RWPE1 (cell line): ENCODE results near the gene PANX2.

Experiments used
- CTCF ChIA-PET: fragments of 350-600 bp; sonication (Branson Sonifier 250); formaldehyde crosslinking; extraction: SDS; loops from one replicate; lab custom pipeline; 2021; lab: Yijun Ruan, JAX
- POLR2A ChIA-PET: fragments of 400-600 bp; formaldehyde crosslinking; extraction: SDS; loops from one replicate; lab custom pipeline; 2020; ENCODE audit warnings: antibody characterized with exemption; ENCODE audit not compliant: low non-redundant PET; lab: Yijun Ruan, JAX
- DNase-seq: peaks from one replicate; pipeline ENCODE4 v3.0.0; 2012; ENCODE audit warnings: low spot score
- H3K27ac ChIP-seq: fragments of 450-650 bp; 2 replicates; pipeline ENCODE4 v1.5.1; 2017
- TF ChIP-seq, protein P1 (sequence below): fragments of 450-650 bp; conservative IDR thresholded peaks from 2 replicates; pipeline ENCODE4 v1.5.1; 2017; ENCODE audit warnings: low read depth, mild to moderate bottlenecking

PANX2 gene

DNA sequence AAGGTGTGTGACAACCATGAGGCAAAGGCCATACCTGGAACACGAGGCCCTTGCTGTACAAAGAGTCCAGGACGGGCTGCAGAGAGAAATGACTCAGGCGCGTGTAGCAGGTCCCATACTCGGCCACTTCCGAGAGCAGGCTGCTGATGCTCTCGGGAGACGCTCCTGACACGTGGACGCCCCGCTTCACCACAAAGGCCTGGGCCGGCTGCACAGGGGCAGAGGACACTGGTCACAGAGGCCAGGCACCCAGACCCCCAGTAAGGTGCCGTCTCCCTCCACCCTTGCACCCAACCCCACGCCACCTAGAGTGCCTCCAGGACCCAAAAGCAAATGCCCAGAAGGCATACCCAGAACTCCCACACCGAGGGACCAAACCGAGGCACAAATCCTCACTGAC lies 58.8 kb downstream of the PANX2 start:
- DNase-seq, result no peak
- POLR2A ChIA-PET, result no interaction called here
- CTCF ChIA-PET, result no interaction called here
- no peak overlapping the region for H3K27ac ChIP-seq
- TF ChIP-seq, protein P1, sequence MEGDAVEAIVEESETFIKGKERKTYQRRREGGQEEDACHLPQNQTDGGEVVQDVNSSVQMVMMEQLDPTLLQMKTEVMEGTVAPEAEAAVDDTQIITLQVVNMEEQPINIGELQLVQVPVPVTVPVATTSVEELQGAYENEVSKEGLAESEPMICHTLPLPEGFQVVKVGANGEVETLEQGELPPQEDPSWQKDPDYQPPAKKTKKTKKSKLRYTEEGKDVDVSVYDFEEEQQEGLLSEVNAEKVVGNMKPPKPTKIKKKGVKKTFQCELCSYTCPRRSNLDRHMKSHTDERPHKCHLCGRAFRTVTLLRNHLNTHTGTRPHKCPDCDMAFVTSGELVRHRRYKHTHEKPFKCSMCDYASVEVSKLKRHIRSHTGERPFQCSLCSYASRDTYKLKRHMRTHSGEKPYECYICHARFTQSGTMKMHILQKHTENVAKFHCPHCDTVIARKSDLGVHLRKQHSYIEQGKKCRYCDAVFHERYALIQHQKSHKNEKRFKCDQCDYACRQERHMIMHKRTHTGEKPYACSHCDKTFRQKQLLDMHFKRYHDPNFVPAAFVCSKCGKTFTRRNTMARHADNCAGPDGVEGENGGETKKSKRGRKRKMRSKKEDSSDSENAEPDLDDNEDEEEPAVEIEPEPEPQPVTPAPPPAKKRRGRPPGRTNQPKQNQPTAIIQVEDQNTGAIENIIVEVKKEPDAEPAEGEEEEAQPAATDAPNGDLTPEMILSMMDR, result no peak
